GM19324 (cell line): ENCODE data around the gene SLC27A2.
A peak's percentile ranks its signal among the peaks of the same experiment; 100 is the strongest.
"Not testable (repeated sequence)": the region's sequence is repeated elsewhere in the genome, so short reads cannot be mapped to it uniquely, and the experiment has no call there.

Experiments
- ATAC-seq: cut with Tn5 transposase; IDR thresholded peaks from one replicate; pipeline ENCODE4 v1.9.1; 2021; ENCODE audit warnings: mild to moderate bottlenecking, moderate library complexity; ENCODE audit not compliant: unreplicated experiment, low FRiP score

Gene SLC27A2

DNA sequence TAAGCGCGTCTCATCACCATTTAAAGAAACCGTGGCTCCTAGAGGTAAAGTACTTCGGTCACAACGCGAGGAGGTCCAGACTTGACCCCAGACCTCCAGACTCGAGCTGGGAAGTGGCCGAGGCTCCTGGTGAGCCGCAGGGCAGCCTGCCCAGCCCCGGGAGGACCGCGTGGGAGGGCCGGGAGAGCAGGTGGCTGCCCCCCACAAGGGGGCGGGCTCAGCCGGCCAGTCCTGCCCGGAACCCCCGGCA is at the start of gene SLC27A2:
TSS of gene SLC27A2 (plus strand) at position 228 of the 250 bp plus-strand sequence. CDS start 232 bp downstream, outside the sequence.
- ATAC-seq, result peak; percentile 58

DNA sequence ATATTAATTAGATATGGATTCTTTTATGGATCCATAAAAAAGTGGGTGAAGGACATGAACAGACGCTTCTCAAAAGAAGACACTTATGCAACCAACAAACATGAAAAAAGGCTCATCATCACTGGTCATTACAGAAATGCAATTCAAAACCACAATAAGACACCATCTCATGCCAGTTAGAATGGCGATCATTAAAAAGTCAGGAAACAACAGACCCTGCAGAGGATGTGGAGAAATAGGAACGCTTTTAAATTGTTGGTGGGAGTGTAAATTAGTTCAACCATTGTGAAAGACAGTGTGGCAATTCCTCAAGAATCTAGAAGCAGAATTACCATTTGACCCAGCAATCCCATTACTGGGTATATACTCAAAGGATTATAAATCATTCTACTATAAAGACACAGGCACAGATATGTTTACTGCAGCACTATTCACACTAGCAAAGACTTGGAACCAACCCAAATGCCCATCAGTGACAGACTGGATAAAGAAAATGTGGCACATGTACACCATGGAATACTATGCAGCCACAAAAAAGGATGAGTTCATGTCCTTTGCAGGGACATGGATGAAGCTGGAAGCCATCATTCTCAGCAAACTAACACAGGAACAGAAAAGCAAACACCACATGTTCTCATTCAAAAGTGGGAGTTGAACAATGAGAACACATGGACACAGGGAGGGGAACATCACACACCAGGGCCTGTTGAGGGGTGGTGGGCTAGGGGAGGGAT is 49.6 kb upstream of the SLC27A2 start:
- not testable (repeated sequence) for ATAC-seq

DNA sequence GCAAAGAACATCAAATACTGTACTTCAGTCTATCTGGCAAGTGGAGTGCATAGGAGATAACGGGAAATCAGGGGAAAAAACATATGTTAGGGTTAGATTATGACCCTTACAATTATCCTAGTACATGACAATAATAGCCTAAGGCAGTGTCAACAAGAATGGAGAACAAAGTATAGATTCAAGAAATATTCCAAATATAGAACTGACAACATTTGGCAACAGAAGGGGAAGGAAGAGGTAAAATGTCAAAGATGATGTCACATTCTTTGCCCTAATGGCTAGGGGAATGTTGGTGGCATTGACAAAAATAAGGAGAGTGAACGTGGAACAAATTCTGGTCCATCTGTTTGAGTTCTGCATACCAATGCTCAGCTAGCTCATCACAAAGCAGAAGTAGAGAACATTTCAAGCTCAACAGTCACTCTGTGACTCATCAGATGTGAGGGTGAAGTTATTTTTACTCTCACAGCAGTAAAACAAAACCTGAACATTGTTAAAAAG is 47.4 kb upstream of the SLC27A2 start:
- ATAC-seq, result no peak

GRCh38 chr15:50135031-50135551 is 46.9 kb upstream of the SLC27A2 start:
- no peak for ATAC-seq

DNA sequence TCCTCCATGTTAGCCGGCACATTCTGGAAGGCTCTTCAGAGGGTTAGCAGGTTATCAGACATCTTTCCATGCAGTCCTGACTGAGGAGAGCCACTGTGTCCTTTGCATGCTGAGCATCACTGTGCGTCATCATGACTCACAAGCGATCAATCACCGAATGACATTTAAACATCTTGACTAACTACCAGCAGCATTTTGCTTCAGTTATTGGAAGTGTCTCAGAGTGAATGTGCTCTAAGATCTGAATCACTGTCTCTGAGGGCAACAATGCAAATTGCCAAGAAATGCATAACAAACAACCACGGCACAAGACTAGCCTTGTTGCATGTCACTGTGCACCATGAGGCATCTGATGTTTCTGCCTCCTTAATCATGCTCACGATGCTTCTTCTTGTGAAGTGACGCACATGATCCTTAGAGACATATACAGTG is 44.6 kb upstream of the SLC27A2 start:
- ATAC-seq, result no peak

GRCh38 chr15:50137893-50138292 is 44.1 kb upstream of the SLC27A2 start:
- no peak for ATAC-seq

DNA sequence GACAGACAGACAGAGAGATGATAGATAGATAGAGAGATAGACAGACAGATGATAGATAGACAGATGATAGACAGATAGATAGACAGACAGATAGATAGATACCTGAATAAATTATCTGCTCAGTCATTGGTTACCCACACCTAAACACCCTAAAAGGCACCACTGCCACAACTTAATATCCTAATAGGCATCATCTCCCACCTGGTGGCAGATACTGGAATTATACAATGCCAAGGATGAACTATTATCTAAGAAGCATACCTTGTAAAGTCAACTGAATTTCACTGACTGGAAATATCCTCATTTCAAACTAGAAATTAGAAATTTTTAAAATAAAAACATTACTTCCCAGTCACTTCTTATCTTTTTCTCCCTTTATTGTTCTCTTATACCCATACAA is 43.6 kb upstream of the SLC27A2 start:
- ATAC-seq, result no peak

DNA sequence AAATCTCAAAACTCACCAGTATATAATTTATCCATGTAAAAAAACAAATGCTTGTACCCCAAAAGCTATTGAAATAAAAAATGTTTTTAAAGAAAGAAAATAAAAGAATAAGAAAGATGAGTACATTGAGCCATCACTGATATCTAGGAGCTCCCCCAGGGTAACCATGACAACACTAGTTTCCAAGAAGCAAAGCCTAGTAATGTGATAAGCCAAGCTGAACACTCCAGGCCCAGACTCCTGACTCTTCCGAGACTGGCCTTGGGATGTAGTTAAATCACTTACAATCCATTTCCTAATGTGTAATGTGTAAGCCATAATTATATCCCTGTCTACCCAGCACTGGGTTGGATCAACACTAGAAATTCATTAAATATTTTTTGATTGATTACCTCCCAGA is 41.9 kb upstream of the SLC27A2 start:
- no peak for ATAC-seq

DNA sequence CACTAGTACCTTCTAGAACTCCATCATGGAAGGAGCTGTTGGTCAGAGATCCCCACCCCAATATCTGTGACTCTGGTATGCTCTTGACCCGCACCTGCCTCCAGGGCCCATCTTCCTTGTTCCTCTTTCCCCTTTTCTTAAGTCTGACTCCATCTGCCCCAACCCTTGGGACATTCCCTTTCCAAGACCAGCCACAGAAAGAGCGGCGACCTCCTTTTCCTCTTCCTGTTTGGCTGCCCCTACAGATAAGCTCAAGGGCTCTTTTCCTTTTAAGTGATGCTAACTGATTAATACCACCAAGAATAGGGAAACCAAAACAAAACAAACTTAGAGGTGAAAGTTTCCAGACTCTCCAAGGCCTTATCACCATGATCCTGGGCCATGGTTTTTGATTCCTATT is 41.0 kb upstream of the SLC27A2 start:
- no peak for ATAC-seq

GRCh38 chr15:50141856-50142255 is 40.1 kb upstream of the SLC27A2 start:
- ATAC-seq, result no peak

- ATAC-seq, result no peak
Observed at GRCh38 chr15:50143255-50143860, 38.6 kb upstream of the SLC27A2 start.

GRCh38 chr15:50144341-50145120 is 37.5 kb upstream of the SLC27A2 start:
- no peak for ATAC-seq

DNA sequence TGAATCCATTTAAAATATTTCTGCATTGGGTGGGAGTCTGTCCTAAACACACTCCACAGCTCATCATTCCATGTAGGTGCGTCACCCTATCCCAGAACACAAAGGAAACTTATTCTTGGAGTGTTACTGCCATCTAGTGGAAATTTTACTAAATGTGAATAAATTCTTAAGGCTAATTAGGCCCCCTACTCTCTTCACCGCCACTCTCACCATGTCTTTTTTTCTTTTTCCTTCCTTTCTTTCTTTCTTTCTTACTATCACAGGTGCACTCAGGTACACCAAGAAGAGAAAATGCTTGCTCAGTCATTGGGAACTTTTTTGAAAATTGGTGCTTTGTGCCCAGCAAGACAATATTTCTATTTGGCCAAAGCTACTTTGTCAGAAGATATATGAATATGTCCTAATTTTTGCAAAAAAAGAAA is 36.5 kb upstream of the SLC27A2 start:
- ATAC-seq, result no peak

DNA sequence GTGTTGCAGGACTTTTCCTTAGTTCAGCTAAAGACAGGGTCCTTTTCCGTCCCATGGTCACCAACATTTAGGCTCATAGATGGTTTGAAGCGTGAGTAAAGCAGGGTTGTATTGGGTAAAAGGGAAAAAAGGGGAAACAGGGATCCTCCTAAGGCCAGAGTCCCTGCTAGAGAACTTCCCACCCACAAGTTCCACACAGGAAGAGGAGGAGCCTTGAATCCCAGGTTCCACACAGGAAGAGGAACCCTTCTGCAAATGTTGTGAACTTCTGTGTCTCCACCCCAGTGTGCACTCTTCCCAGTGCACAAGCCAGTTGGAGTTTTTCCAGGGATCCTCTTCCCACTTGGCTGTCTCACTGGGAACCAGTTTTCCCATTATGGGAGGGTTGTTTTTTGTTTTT is 35.4 kb upstream of the SLC27A2 start:
- ATAC-seq, result no peak

DNA sequence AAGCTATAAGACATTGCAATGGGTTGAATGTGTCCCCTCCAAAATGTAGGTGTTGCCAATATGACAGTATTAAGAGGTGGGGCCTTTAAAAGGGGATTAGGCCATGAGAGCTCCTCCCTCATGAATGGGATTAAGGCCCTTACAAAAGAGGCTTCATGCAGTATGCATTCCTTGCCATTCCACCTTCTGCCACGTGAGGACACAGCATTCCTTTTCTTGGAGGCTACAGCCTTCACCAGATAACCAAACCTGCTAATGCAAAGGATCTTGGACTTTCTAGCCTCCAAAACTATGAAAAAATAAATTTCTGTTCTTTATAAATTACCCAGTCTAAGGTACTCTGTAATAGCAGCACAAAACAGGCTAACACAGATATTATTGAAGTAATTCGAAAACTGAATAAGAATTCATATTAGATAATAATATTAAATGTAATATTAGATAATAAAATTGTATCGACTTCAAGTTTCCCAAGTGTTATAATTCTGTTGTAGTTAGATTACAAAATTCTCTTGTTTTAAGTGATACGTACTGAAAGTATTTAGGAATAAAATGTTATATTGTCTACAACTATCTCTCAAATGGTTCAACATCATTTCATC is 33.5 kb upstream of the SLC27A2 start:
- ATAC-seq, result no peak

GRCh38 chr15:50149090-50149489 is 32.9 kb upstream of the SLC27A2 start:
- ATAC-seq, result no peak

- no peak for ATAC-seq
Observed at GRCh38 chr15:50150349-50150748, 31.6 kb upstream of the SLC27A2 start.

DNA sequence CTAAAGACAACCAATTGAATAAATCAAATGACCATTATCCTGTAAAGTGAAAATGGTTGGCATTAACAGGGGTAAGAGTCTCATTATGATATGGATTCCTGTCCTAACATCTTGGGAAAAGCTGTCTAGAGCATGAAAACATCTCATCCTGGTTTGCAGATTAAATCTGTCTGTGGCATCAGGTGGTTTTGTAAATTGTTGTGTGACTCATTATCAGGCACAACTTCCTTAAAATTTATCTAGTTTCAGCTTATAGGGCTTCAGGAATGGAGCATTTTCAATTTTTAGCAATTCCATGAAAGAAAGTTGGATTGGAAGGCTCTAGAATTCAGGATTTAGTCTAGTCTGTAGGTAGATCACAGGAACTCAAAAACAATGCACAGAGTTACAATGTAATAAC is 31.1 kb upstream of the SLC27A2 start:
- ATAC-seq, result no peak

DNA sequence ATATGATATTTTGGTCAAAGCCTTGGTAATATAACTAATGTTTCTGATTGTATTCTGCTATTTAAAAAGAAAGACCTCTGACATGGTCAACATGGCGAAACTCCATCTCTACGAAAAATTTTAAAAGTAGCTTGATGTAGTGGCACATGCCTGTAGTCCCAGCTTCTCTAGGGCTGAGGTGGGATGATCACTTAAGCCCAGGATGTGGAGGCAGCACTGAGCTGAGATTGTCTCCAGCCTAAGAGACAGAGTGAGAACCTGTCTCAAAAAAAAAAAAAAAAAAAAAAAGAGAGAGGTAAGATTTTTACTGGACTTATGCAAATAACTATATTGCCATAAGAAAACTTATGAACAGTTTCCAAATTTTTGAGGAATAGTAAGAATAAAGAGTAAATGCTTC is 30.5 kb upstream of the SLC27A2 start:
- no peak for ATAC-seq

GRCh38 chr15:50158236-50158635 is 23.8 kb upstream of the SLC27A2 start:
- ATAC-seq, result not testable (repeated sequence)
